Pons (tissue), 1 donor: ENCODE data around the gene ATP2A2.
"Not testable (repeated sequence)": the region's sequence is repeated elsewhere in the genome, so short reads cannot be mapped to it uniquely, and the experiment has no call there.

Experiments used
- DNase-seq: peaks from one replicate; pipeline ENCODE4 v3.0.0-alpha.2; 2016; ENCODE audit warnings: low spot score

ATP2A2 gene

DNA sequence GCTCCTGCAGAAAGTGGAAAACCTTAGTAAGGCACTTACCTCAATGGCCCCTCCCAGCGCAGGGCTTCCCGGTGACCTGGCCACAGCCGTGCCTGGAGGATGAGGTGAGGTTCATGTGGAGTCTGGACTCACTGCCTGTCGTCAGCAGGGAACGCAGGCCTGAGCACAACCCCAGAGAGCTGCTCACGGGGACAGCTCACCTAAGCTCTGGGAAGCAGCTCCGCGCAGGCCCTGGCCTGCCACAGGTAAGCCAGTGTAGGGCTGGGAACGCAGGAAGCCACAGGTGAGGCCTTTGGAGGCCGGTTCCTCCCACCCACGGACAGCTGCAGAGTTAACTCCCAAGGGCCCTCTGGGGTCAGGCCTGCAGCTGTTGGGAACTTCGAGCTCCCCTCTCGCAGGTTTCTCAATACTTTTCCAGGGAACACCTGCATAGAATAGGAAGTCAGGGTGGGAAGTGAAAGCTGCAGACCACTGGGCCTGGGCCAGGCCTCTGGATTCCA, 89.7 kb downstream of the ATP2A2 start:
- no peak for DNase-seq

DNA sequence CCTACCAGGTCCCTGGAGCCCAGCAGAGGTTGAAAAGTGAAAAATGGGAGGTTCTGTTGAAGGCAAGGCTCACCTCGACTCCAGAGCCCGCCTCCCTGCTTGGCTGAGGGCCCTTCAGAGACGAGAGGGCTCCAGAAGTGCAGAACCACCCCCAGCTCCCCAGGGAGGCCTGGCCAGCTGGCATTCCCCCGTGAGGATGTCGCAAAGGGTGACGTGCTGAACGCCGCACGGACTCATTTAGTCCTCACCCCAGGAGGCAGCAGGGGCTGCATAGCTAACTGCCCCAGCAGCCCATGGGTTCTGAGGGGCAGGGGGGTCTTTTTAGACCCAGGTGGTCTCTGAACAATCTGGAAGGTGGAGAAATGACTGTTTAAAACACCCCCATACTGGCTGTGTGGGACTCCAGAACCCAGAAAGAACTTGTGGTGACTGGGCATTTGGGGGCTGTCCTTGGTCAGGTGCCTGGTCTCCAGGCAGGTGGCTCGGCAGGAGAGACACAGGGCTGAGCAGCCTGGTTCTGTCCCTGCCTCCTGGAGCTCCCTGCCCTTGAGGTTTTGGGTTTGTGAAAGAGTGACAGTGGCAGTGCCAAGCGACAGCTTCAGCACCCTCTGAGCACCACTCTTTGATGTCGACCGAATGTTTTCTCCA, 90.5 kb downstream of the ATP2A2 start:
- no peak for DNase-seq

DNA sequence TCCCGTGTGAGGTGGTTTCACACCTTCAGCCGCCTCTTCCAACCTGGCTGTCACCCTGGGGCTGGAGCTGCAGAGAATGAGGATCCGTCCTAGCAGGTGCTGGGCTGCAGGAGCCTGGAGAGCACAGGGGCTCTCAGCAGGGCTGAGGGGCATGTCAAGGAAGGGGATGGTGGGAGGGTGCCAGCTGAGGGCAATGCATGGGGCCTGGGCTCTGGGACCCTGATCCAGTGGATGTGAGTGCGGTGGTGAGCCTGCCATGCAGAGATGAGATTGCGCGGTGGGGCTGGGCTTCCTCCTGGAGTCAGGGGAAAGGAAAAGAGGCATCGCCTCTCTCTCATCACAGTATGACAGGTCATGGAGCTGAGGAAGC, 91.0 kb downstream of the ATP2A2 start:
- no peak for DNase-seq

GRCh38 chr12:110373025-110373424, 92.0 kb downstream of the ATP2A2 start:
- no peak for DNase-seq

DNA sequence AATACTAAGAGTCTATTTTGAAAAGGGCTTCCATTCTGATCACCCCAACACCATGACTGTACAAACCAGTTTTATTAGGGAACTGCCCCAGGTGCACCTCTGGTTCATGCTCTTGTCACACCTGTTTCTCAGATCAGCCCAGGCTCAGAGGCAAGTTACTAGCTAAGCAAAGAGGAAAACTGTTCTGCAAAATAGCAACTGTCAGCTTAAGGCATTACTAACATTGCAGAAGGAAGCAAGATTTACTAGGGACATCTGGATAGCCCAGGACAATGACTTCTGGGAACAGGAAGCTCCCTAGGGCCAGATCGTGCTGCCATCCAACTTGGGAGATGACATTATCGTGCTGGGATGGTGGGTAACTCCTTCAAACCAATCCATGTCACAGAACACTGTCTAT, 92.4 kb downstream of the ATP2A2 start:
- no peak for DNase-seq

DNA sequence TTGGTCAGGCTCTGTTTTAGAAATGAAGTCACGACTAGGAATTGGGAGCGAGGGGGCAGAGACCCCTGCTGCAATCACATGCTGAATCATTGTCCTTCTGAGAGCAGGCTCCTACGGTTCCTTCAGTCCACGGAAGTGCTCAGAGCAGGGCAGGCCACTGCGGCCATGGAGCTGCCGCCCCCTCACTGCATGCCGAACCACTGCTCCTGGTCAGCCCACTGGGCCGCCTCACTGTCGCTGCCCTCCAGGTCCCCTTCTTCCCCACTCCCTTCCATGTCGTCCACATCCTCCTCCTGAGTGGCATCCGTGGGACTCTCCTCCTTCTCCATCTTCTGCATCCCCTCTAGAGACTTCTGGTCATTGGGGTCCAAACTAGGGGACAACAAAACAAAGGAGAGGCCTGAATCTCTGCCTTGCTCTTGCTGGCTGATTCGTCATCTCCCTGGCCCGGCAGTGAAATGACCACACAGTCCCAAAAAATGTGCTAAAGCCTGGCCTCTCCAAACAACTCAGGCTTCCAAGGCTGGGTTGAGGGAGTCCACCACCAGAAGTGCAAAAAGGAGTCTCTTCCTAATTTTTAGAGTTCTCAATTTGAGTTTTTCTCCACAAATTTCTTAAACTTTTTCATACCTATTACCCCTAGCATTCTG, 93.0 kb downstream of the ATP2A2 start:
- DNase-seq, result no peak

- not testable (repeated sequence) for DNase-seq
These were observed 97.2 kb downstream of the ATP2A2 start for GRCh38 chr12:110378131-110378790.

DNA sequence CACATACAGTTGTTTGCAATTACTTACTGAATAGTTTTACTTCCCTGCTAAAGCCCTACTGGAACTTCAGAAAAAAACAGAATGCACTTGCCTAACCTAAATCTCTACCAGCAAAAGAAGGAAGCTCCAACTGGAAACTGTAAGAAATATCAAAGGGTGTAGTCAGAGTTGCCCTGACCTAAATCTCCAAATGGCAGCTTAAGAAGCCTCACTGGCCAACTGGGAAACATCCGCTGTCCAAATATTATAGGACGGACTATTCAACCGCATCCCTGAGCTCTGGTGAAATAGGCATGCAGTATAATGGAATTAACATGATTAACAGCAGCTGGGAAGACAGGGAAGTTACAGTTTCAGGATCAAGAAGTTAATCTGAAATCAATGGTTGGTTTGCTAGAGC, 98.2 kb downstream of the ATP2A2 start:
- no peak for DNase-seq

- DNase-seq, result no peak
These were observed 98.6 kb downstream of the ATP2A2 start for GRCh38 chr12:110379631-110380030.

DNA sequence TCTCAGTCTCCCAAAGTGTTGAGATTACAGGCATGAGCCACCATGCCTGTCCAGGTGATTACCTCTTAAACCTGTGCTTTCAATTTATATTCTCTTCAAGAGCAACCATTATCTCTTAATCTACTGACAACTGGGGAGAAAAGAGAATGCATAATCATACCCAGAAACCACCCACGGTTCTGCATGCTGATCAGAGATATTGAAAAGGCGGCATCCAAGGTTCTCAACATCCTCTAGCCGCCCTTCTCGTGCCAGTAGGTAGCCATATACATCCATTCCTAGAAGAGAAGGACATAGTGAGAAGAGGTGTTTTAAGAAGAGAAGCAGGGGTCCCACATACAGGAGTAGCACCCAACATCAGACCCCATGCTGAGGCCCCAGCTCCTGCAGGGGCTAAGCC, 101.6 kb downstream of the ATP2A2 start:
- DNase-seq, result no peak
